ENCODE results near the gene ZBTB7C.

Gene ZBTB7C

GRCh38 chr18:48170651-48171050 is 238.5 kb downstream of the ZBTB7C start:
- Histone ChIP-seq H3K36me3 (ENCODE audit: control insufficient read depth, insufficient read depth, low read length) (no peaks in the 10 kb centered on the region), H3K27ac (ENCODE audit: low read length) (no peak overlapping the region)
- WGBS (ENCODE audit: insufficient coverage, insufficient read length), result no CpG with 5 or more reads among the region's 5 CpGs

GRCh38 chr18:48168861-48169260 is 240.3 kb downstream of the ZBTB7C start:
- H3K9me3 ChIP-seq (ENCODE audit: control insufficient read depth, insufficient read depth, low read length), result no peaks in the 10 kb centered on the region
- no peaks in the 10 kb centered on the region for H3K27me3 ChIP-seq (ENCODE audit: control insufficient read depth, insufficient read depth, low read length)
- no peak overlapping the region for H3K4me3 ChIP-seq (ENCODE audit: low read length)
- DNase-seq (ENCODE audit: low read depth, low spot score), result no peak
- no peak overlapping the region for H3K27ac ChIP-seq (ENCODE audit: low read length)
- H3K36me3 ChIP-seq (ENCODE audit: control insufficient read depth, insufficient read depth, low read length), result no peaks in the 10 kb centered on the region
- no peaks in the 10 kb centered on the region for H3K4me1 ChIP-seq (ENCODE audit: control insufficient read depth, insufficient read depth, low read length)
- no CpG with 5 or more reads among the region's 2 CpGs for WGBS (ENCODE audit: insufficient coverage, insufficient read length)

More at GRCh38 chr18:48170651-48171050, 238.5 kb downstream of the ZBTB7C start:
- no peaks in the 10 kb centered on the region for H3K27me3 ChIP-seq (ENCODE audit: control insufficient read depth, insufficient read depth, low read length)
- no peak for DNase-seq (ENCODE audit: low read depth, low spot score)
- H3K4me3 ChIP-seq (ENCODE audit: low read length), result no peak overlapping the region
- H3K9me3 ChIP-seq (ENCODE audit: control insufficient read depth, insufficient read depth, low read length), result no peaks in the 10 kb centered on the region
- H3K4me1 ChIP-seq (ENCODE audit: control insufficient read depth, insufficient read depth, low read length), result no peaks in the 10 kb centered on the region

GRCh38 chr18:48167897-48168253 is 241.3 kb downstream of the ZBTB7C start:
- DNase-seq (ENCODE audit: low read depth, low spot score), result no peak
- no peaks in the 10 kb centered on the region for H3K36me3 ChIP-seq (ENCODE audit: control insufficient read depth, insufficient read depth, low read length)
- no peak overlapping the region for H3K4me3 ChIP-seq (ENCODE audit: low read length)
- no peaks in the 10 kb centered on the region for H3K9me3 ChIP-seq (ENCODE audit: control insufficient read depth, insufficient read depth, low read length)
- no peaks in the 10 kb centered on the region for H3K27me3 ChIP-seq (ENCODE audit: control insufficient read depth, insufficient read depth, low read length)
- H3K27ac ChIP-seq (ENCODE audit: low read length), result no peak overlapping the region
- no CpG with 5 or more reads among the region's 5 CpGs for WGBS (ENCODE audit: insufficient coverage, insufficient read length)
- no peaks in the 10 kb centered on the region for H3K4me1 ChIP-seq (ENCODE audit: control insufficient read depth, insufficient read depth, low read length)

- no CpG with 5 or more reads among the region's 8 CpGs for WGBS (ENCODE audit: insufficient coverage, insufficient read length)
- no peak overlapping the region for H3K27ac ChIP-seq (ENCODE audit: low read length)
- DNase-seq (ENCODE audit: low read depth, low spot score), result no peak
Observed at GRCh38 chr18:48166336-48166875, 242.8 kb downstream of the ZBTB7C start.

GRCh38 chr18:48165111-48165866 is 243.9 kb downstream of the ZBTB7C start:
- Histone ChIP-seq H3K36me3 (ENCODE audit: control insufficient read depth, insufficient read depth, low read length) (no peaks in the 10 kb centered on the region), H3K4me3 (ENCODE audit: low read length) (no peak overlapping the region), H3K27me3 (ENCODE audit: control insufficient read depth, insufficient read depth, low read length) (peaks cover 2% of the 10 kb centered on the region; the same call in 1 of the 2 replicates), H3K27ac (ENCODE audit: low read length) (no peak overlapping the region), H3K4me1 (ENCODE audit: control insufficient read depth, insufficient read depth, low read length) (no peaks in the 10 kb centered on the region), H3K9me3 (ENCODE audit: control insufficient read depth, insufficient read depth, low read length) (no peaks in the 10 kb centered on the region)
- DNase-seq (ENCODE audit: low read depth, low spot score), result no peak
- no CpG with 5 or more reads among the region's 13 CpGs for WGBS (ENCODE audit: insufficient coverage, insufficient read length)

More at GRCh38 chr18:48166336-48166875, 242.8 kb downstream of the ZBTB7C start:
- Histone ChIP-seq H3K9me3 (ENCODE audit: control insufficient read depth, insufficient read depth, low read length) (no peaks in the 10 kb centered on the region), H3K27me3 (ENCODE audit: control insufficient read depth, insufficient read depth, low read length) (no peaks in the 10 kb centered on the region), H3K36me3 (ENCODE audit: control insufficient read depth, insufficient read depth, low read length) (no peaks in the 10 kb centered on the region), H3K4me1 (ENCODE audit: control insufficient read depth, insufficient read depth, low read length) (no peaks in the 10 kb centered on the region), H3K4me3 (ENCODE audit: low read length) (no peak overlapping the region)

- Histone ChIP-seq H3K36me3 (ENCODE audit: control insufficient read depth, insufficient read depth, low read length) (no peaks in the 10 kb centered on the region), H3K4me3 (ENCODE audit: low read length) (no peak overlapping the region), H3K9me3 (ENCODE audit: control insufficient read depth, insufficient read depth, low read length) (no peaks in the 10 kb centered on the region), H3K4me1 (ENCODE audit: control insufficient read depth, insufficient read depth, low read length) (no peaks in the 10 kb centered on the region), H3K27ac (ENCODE audit: low read length) (no peak overlapping the region), H3K27me3 (ENCODE audit: control insufficient read depth, insufficient read depth, low read length) (peaks cover 8% of the 10 kb centered on the region; the same call in 1 of the 2 replicates)
- WGBS (ENCODE audit: insufficient coverage, insufficient read length), result no CpG with 5 or more reads among the region's 1 CpG
- DNase-seq (ENCODE audit: low read depth, low spot score), result no peak
Observed at GRCh38 chr18:48164701-48165100, 244.5 kb downstream of the ZBTB7C start.

GRCh38 chr18:48164116-48164515 is 245.1 kb downstream of the ZBTB7C start:
- Histone ChIP-seq H3K4me1 (ENCODE audit: control insufficient read depth, insufficient read depth, low read length) (no peaks in the 10 kb centered on the region), H3K27ac (ENCODE audit: low read length) (no peak overlapping the region), H3K36me3 (ENCODE audit: control insufficient read depth, insufficient read depth, low read length) (no peaks in the 10 kb centered on the region), H3K4me3 (ENCODE audit: low read length) (no peak overlapping the region), H3K27me3 (ENCODE audit: control insufficient read depth, insufficient read depth, low read length) (peaks cover 12% of the 10 kb centered on the region; the same call in 1 of the 2 replicates), H3K9me3 (ENCODE audit: control insufficient read depth, insufficient read depth, low read length) (no peaks in the 10 kb centered on the region)
- DNase-seq (ENCODE audit: low read depth, low spot score), result no peak
- WGBS (ENCODE audit: insufficient coverage, insufficient read length), result no CpG with 5 or more reads among the region's 4 CpGs

GRCh38 chr18:48163738-48164115 is 245.5 kb downstream of the ZBTB7C start:
- H3K4me3 ChIP-seq (ENCODE audit: low read length), result no peak overlapping the region
- no peak overlapping the region for H3K27ac ChIP-seq (ENCODE audit: low read length)
- no peaks in the 10 kb centered on the region for H3K9me3 ChIP-seq (ENCODE audit: control insufficient read depth, insufficient read depth, low read length)
- peaks cover 13% of the 10 kb centered on the region; the same call in 1 of the 2 replicates for H3K27me3 ChIP-seq (ENCODE audit: control insufficient read depth, insufficient read depth, low read length)
- no peaks in the 10 kb centered on the region for H3K4me1 ChIP-seq (ENCODE audit: control insufficient read depth, insufficient read depth, low read length)
- no peaks in the 10 kb centered on the region for H3K36me3 ChIP-seq (ENCODE audit: control insufficient read depth, insufficient read depth, low read length)
- no CpG with 5 or more reads among the region's 3 CpGs for WGBS (ENCODE audit: insufficient coverage, insufficient read length)
- DNase-seq (ENCODE audit: low read depth, low spot score), result no peak

- peaks cover 15% of the 10 kb centered on the region; the same call in 1 of the 2 replicates for H3K27me3 ChIP-seq (ENCODE audit: control insufficient read depth, insufficient read depth, low read length)
- no peaks in the 10 kb centered on the region for H3K36me3 ChIP-seq (ENCODE audit: control insufficient read depth, insufficient read depth, low read length)
- no CpG with 5 or more reads among the region's 5 CpGs for WGBS (ENCODE audit: insufficient coverage, insufficient read length)
- H3K9me3 ChIP-seq (ENCODE audit: control insufficient read depth, insufficient read depth, low read length), result no peaks in the 10 kb centered on the region
- no peak for DNase-seq (ENCODE audit: low read depth, low spot score)
- H3K4me1 ChIP-seq (ENCODE audit: control insufficient read depth, insufficient read depth, low read length), result no peaks in the 10 kb centered on the region
- no peak overlapping the region for H3K4me3 ChIP-seq (ENCODE audit: low read length)
- no peak overlapping the region for H3K27ac ChIP-seq (ENCODE audit: low read length)
Observed at GRCh38 chr18:48162956-48163737, 246.0 kb downstream of the ZBTB7C start.

GRCh38 chr18:48161911-48162698 is 247.1 kb downstream of the ZBTB7C start:
- H3K27ac ChIP-seq (ENCODE audit: low read length), result no peak overlapping the region
- no peaks in the 10 kb centered on the region for H3K36me3 ChIP-seq (ENCODE audit: control insufficient read depth, insufficient read depth, low read length)
- no peaks in the 10 kb centered on the region for H3K9me3 ChIP-seq (ENCODE audit: control insufficient read depth, insufficient read depth, low read length)
- H3K27me3 ChIP-seq (ENCODE audit: control insufficient read depth, insufficient read depth, low read length), result peaks cover 19% of the 10 kb centered on the region; the same call in 1 of the 2 replicates
- peak overlapping the region; percentile 58 for H3K4me3 ChIP-seq (ENCODE audit: low read length)
- DNase-seq (ENCODE audit: low read depth, low spot score), result no peak
- WGBS (ENCODE audit: insufficient coverage, insufficient read length), result no CpG with 5 or more reads among the region's 38 CpGs
- no peaks in the 10 kb centered on the region for H3K4me1 ChIP-seq (ENCODE audit: control insufficient read depth, insufficient read depth, low read length)

Measured in iPS DF 6.9 (cell line).